Left renal cortex interstitium (tissue), 4 donors: ENCODE measurements around the gene ITPA. TPM values are rescaled to one million over a fixed set of nuclear protein-coding genes. Genes with fewer than 3 reads are reported as not detected.
"Not testable (repeated sequence)": the region's sequence is repeated elsewhere in the genome, so short reads cannot be mapped to it uniquely, and the experiment has no call there.

Experiments used
- DNase-seq, 4 donors: peaks; one replicate each; pipeline ENCODE4 v3.0.0-alpha.2; 2013; ENCODE audit warnings: low read depth in 4 of 4, low spot score in 2 of 4, missing footprints in 1 of 4
- polyA plus RNA-seq, 4 donors: library from polyadenylated mRNA; unstranded; fragments of 120-200 nt; gene quantifications; one replicate each; pipeline ENCODE4 v1.2.1, GENCODE V29; 2013; ENCODE audit not compliant: insufficient read length in 4 of 4

ITPA gene
- polyA plus RNA-seq, 4 donors, result 46.4 to 74.4 (median 68.9) TPM

GRCh38 chr20:3172933-3173609 is 36.2 kb upstream of the ITPA start, which contains the start of gene LZTS3:
TSS of gene LZTS3 (minus strand) at chr20:3173549. CDS start at chr20:3167163, 6,386 bp downstream.
- DNase-seq, result no peak

DNA sequence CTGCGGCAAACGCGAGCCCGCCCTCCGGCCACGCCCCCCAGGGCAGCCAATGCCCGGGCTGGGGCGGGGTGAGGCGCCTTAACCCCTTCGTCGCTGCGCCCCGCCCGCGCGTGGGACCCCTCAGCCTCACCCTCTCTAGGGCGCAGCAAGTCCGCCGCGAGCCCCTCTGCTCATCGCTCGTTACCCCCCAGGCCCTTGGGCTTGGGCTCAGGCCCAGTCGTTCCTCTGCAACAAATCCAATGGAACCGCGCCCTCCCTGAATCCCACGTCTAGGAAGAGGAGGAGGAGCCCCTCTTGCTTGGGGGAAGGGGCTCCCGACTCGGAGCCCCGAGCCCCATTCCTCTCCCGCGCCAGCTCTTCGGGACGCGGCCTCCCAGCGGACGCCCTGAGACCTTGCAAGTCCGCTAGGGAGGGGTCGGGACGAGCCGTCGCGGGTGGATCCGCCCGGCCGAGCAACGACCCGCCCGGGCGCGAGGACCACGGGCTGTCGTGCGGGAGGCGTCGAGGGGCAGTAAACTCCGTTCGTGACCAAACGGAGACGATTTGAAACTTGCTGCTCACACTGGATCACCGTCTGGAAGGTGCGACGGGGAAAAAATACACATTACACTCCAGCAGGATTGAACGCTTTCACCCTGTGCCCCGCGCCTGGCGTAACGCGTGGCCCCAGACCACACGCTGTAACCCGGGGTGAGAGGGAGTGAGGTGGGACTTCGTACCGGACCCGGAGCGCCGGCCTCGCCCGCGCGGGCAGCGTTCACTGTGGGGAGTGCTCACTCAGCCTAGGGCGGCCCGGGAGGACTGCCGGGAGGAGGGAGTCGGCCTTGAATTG is 35.5 kb upstream of the ITPA start:
- peak in 2 of 4 donors; percentile 81 to 82 for DNase-seq

GRCh38 chr20:3174442-3175261 is 34.6 kb upstream of the ITPA start:
- DNase-seq, result no peak

DNA sequence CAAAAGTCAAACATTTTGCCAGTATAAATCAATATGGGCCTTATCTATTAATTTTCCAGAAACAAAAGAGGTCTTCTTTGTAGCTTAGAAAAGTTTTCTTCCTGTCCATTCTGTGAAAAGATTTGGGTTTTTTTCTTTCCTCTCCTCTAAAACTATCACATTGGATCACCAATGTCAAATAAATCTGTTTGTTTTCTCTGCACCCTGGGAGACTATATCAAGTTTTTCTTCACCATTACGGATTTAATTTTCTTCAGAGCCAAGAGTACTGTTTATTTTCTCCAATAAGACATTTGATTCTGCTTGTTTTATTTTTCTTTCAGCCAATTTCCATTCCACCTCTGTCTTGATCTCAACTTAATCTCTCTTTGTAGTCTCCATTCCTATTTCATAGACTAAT is 34.0 kb upstream of the ITPA start:
- no peak for DNase-seq

DNA sequence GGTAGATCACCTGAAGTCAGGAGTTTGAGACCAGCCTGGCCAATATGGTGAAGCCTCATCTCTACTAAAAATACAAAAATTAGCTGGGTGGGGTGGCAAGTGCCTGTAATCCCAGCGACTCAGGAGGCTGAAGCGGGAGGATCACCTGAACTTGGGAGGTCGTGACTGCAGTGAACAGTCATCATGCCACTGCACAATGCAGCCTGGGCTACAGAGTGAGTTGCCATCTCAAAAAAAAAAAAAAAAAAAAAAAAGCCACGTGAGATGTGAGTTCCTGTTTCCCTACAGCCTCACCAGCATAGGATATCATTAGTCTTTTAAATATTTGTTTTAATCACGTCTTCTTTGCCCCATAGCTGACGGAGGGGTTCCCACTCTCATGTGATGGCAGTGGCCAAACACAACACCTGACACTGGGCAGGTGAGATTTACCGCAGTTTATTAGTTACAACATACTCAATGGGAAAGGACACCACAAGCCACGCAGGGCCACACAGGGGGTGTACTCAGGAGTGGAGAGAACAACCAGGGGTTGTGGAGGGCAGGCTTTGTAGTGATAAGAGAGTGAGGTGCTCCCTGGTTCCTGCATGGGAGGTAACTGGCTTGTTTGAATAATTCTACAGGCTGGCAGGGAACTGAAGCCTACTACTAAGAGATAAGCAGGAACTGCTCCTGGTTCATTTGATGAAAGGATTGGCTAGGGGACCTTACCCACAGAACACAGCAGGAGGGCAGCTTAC is 31.4 kb upstream of the ITPA start:
- no peak for DNase-seq

DNA sequence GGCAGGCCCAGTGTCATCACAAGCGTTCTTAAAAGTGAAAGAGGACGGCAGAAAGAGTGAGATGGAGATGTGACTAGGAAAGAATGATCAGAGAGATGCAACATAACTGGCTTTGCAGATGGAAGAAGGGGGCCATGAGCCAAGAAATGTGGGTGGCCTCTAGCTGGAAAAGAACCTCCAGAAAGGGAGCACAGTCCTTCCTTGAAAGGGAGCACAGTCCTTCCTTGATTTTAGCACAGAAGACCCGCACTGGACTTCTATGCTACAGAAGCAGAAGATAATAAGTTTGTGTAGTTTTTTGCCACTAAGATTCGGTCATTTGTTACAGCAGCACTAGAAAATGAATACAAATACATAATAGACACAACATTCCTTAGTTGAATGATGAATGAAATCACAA is 29.0 kb upstream of the ITPA start:
- DNase-seq, result no peak

GRCh38 chr20:3181270-3181669 is 28.0 kb upstream of the ITPA start:
- DNase-seq, result no peak

DNA sequence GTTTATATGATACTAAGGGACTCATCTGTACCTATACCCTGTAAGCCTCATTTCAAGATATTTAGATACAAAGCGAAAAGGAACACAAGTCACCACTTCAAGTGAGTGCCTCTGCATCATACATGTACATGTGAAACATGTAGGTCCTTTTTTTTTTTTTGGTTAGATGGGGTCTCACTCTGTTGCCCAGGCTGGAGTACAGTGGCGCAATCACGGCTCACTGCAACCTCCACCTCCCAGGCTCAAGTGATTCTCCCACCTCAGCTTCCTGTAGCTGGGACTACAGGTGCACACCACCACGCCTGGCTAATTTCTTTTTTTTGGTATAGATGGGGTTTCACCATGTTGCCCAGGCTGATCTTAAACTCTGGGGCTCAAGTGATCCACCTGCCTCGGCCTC is 26.9 kb upstream of the ITPA start:
- not testable (repeated sequence) for DNase-seq

DNA sequence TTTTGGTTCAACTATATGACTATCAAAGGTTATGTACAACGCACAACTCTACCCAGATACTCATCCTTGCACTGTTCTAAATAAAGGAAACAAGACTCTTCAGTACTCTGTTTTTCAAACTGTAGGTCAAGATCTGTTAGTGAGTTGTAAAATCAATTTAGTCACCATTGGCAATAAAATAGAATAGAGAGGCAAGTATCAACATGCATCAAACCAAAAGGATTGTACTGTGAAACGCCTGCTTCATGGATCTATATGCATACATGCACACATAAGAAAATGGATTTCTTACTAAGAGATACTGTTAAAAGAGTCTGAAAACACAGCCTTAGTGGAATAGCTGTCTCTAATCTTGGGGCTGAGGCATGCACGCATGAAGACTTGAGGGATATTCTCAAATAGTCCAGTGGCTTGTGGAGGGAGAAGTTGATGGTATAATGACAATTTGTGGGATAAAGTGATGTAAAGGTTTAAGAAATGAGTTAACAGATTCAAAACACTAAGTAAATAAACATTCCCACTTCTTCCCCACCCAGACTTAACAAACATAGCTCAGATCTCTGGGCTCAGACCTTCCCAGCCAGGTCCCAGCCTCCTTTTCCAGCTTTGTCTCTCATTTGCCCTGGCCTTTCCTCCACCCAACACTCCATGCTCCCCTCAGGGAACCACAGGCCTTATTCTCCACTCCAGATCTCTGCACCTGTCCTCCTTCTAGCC is 25.2 kb upstream of the ITPA start:
- DNase-seq, result no peak

GRCh38 chr20:3187861-3188260 is 21.4 kb upstream of the ITPA start:
- DNase-seq, result not testable (repeated sequence)

- no peak for DNase-seq
Measured at GRCh38 chr20:3188823-3189413, 20.4 kb upstream of the ITPA start.

- DNase-seq, result no peak
Measured at GRCh38 chr20:3189561-3190131, 19.7 kb upstream of the ITPA start.

GRCh38 chr20:3190681-3191111 is 18.6 kb upstream of the ITPA start:
- no peak for DNase-seq

DNA sequence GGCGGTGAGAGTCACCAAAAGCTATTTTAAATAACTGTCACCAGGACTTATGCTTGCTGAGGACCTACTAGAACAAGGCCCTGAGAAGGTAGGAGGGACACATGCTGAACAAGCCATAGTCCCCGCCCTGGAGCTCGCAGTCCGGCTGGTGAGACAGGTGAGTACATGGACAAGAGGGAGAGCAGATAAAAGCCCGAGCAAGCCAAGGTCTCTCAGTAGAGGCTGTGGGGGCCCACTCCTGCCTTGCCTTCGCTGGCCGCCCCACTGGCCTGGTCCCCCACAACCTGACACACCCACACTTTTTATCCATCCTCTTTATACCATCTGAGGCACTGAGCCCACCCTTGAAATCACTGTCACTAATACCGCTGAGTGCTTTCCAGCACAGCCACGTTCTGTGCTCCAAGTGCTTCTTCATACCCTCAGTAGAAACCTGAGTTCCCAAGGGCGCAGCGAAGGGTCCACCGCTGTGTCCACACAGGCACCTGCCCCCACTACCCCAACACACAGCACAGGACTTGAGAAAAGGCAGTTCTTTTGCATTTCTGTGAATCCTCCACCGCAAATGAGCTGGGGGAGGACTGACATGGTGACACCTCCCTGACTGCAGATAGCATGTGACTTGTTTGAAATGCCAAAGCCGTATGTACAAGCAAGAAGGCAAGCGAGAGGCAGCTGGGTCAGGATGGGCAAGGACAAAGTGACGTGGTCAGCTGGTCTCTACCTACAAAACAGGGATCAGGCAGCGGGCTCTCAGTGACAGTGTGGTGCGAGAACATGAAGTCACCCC is 16.9 kb upstream of the ITPA start:
- no peak for DNase-seq

DNA sequence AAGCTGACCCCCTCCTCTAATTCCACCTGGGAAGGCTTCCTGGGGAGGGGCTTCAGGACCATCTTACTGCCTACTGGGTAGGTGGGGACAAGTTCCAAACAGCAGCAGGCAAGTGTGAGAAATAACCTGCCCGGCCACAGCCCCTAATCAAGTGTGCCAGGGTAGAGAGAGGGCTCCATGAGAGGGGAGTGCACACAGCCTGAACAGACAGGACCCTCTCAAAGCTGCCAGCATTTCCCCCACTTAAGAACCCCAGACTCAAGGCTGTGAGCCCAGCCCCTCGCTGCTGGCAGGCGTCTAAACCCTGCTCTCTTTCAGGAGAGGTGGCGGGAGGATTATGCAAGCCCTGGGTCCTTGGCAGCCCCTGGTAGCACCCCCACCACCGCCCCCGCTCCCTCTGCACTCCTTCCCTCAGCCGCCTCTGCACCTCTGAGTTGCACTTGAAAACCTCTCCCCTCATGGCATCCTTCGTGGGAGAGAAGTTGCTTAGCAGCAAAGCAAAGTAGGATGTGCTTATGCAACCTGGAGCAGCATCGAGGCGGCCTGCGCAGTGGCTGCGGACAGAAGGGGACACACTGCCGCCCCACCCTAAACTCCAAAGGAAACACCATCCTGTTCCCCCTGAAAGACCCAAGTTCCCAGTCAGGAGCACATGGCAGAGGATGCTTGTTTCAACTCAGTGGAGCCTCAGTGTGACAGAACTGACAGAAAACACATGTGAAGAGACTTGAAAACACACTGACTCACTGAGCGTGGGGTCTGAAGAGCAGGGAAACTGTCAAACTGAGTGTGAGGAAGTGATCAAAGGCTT is 15.3 kb upstream of the ITPA start:
- no peak for DNase-seq

- DNase-seq, result no peak
Measured at GRCh38 chr20:3194617-3195280, 14.5 kb upstream of the ITPA start.
